ELR (cell line): Measurements from ENCODE around the gene WAPL.

Experiments used
- DNase-seq: peaks from one replicate; pipeline ENCODE4 v3.0.0-alpha.2; 2015; ENCODE audit warnings: low read depth

Gene WAPL

GRCh38 chr10:86522510-86522855 lies 891 bp upstream of the WAPL start:
- peak; percentile 39 for DNase-seq

GRCh38 chr10:86520871-86521677 lies 518 bp downstream of the WAPL start:
- peak; percentile 77 for DNase-seq

DNA sequence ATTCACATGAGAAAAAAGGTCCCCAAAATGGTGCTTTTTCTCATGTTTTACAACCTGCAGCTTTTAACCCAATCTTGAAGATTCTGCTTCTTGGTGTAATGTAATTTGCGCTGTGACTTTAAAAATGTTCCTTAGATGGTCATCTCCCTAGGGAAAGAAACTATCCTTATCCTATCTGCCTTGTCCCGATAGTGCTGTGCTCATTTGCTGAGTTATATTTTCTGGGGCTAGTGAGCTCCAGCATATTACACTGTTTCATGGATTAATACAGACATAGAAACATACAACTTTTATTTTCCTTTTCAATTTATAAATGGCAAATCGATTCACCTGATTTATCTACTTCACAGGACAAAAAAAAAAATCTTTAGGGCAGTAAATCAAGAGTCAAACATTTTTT lies 2.8 kb downstream of the WAPL start:
- no peak for DNase-seq

GRCh38 chr10:86512137-86512536 lies 9.5 kb downstream of the WAPL start:
- DNase-seq: no peak

GRCh38 chr10:86511027-86511865 lies 10.3 kb downstream of the WAPL start:
- no peak for DNase-seq

DNA sequence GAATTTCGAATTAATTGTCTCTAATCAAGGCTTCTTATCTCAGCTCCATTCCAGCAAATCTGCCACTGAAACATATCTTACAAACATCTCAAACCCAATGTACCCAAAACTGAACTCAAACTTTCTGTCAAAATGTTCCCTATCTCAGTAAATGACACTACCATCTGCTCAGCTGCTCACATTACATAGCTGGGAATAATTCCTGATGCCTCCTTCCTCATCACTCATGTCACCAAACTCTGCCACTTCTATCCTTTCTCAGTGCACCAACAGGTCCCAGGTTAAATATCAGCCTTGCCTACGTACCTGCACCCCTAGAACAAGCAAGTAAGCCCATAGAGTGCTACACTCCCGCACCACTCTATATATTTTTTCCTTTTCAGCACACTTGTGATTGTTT lies 12.4 kb downstream of the WAPL start:
- DNase-seq: no peak

GRCh38 chr10:86508217-86508616 lies 13.4 kb downstream of the WAPL start:
- no peak for DNase-seq

- peak; percentile 24 for DNase-seq
Observed at GRCh38 chr10:86506499-86506898, 15.1 kb downstream of the WAPL start.

DNA sequence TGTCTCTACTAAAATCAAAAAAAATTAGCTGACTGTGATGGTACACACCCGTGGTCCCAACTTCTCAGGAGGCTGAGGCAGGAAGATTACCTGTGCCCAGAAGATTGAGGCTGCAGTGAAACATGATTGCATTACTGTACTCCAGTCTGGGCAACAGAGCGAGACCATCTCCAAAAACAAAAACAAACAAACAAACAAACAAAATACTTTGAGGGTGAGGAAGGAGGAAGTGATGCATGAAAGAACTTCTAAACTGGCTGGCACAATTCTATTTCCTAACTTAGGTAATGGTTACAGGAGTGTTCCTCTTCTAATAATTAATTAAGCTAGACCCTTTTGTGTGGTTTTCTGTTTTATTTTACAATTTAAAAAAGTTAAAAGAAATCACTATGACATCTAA lies 15.5 kb downstream of the WAPL start:
- no peak for DNase-seq

DNA sequence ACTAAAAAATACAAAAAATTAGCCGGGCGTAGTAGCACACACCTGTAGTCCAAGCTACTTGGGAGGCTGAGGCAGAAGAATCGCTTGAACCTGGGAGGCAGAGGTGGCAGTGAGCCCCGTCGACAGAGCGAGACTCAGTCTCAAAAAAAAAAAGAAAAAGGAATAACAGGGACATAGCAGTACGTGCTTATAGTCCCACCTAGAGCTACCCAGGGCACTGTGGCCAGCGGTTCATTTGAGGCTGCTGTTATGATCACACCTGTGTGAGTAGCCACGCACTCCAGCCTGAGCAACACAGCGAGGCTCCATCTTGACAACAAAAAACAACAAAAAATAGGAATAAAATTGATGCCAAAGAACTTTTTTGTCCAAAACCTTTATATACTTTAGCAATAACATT lies 17.1 kb downstream of the WAPL start:
- DNase-seq: no peak

DNA sequence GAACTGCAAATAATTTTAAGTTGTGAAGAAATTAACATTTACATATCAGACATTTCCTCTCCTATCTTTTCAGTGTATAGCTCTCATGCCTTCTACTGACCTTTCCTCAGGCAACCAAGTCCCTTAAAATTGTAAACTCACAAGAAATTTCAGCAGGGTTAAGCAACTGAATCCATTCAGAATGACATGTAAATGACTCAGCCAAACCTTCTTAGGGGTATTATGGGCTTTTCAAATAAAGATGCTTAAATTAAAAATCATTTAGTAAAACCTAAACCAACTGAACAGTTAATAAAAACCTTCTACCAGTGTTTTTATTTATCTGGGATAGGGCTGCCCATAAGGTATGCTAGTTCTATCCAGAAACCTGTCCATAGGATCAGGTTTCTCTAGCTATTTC lies 20.7 kb downstream of the WAPL start:
- DNase-seq: peak; percentile 55

DNA sequence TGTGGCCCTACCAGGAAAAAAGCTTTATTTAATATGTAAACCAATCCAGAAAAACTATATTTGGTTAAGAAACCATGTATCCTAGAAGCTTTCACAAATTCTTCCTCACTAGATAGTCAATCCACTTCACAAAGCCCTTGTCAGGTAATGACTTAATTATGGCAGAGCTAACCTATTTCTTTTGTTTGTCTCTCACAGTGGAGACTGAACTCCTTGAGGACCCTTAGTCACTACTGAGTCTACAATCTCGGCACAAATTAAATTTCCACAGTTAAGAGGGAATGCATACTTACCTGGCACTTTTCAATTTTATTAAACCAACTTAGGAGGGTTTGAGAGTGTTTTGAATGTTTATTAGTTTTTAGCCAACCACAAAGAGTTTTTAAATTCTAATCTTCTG lies 23.0 kb downstream of the WAPL start:
- DNase-seq: no peak

DNA sequence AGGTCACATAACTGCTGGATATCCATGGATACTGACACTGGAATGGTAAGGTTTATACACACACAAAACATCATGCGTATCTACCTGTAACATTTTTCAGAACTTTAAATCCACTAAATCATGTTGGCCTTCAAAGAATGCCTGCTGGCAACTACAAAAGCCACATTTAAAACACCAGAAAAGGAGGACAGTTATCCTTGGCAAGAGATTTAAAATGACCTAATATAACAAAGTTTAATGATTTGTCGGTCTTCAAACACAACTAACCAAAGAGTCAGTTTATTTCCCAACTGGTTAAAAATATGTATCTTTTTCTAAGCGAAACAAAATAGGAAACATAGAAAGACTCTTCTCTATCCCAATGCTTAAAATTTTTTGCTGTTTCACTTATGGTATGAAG lies 24.0 kb downstream of the WAPL start:
- no peak for DNase-seq

- no peak for DNase-seq
Observed at GRCh38 chr10:86489960-86490612, 31.5 kb downstream of the WAPL start.

DNA sequence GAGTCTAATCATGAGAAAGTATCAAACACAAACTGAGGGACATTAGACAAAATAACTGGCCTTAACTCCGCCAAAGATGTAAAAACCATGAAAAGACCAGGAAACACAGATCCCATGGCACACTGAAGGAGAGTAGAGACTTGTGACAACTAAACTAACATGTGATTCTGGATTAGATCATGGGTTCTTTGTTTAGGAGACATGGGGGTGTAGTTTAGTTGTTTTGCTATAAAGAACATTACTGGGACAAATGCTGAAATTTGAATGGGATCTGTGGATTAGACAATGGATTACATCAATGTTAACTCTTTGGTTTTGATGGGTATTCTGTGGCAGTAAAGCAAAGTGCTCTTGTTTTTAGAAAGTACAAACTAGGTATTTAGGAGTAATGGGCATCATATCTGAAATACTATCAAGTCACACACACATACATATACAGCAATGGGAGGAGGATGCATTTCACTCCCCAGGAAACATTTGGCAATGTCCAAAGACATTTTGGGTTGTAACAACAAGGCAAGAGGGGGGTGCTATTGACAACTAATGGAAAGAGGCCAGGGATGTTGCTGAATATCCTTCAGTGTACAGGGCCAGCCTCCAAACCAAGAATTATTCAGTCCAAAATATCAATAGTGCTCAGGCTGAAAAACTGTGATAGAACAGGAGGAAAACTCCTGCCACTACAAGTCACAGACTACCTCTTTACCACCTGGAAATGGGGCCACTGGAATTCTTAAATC lies 32.4 kb downstream of the WAPL start:
- no peak for DNase-seq

- DNase-seq: no peak
Observed at GRCh38 chr10:86486856-86487255, 34.7 kb downstream of the WAPL start.

GRCh38 chr10:86483664-86484063 lies 37.9 kb downstream of the WAPL start:
- no peak for DNase-seq

DNA sequence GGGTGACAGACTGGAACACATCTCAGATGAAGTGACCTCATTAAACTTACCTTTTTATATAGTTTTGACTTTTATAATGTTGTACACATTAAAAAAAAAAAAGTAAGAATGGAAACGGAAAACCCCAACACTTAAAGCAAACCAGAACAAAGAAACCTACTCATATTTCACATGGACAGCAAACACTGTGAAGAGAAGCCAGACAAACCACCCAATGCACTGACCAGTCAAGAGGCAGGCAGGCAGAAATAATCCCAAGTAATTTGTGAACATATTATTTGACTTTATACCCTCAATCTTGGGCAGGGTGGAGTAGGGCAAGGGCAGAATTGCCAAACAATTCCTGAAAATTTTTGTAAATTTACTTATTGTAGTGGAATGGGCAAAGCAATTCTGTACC lies 39.8 kb downstream of the WAPL start:
- DNase-seq: no peak

GRCh38 chr10:86480571-86480970 lies 41.0 kb downstream of the WAPL start:
- DNase-seq: no peak

DNA sequence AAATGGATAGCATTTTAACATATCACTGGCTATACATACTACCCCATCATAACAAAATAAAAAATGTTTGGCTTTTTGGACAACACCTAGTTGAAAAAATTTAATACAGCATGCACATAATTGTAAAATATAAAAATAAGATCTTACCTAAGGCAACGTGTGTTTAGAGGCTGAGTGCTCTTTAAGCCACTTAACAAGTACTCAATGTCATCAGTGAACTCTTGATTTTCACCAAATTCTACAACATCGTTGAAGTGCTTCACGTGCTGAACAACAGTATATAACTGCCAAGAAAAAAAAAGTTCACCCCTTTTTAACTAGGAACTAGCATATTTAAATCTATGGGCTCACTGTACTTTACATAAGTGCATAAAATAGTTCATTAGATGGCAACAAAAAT lies 49.5 kb downstream of the WAPL start:
- DNase-seq: no peak

DNA sequence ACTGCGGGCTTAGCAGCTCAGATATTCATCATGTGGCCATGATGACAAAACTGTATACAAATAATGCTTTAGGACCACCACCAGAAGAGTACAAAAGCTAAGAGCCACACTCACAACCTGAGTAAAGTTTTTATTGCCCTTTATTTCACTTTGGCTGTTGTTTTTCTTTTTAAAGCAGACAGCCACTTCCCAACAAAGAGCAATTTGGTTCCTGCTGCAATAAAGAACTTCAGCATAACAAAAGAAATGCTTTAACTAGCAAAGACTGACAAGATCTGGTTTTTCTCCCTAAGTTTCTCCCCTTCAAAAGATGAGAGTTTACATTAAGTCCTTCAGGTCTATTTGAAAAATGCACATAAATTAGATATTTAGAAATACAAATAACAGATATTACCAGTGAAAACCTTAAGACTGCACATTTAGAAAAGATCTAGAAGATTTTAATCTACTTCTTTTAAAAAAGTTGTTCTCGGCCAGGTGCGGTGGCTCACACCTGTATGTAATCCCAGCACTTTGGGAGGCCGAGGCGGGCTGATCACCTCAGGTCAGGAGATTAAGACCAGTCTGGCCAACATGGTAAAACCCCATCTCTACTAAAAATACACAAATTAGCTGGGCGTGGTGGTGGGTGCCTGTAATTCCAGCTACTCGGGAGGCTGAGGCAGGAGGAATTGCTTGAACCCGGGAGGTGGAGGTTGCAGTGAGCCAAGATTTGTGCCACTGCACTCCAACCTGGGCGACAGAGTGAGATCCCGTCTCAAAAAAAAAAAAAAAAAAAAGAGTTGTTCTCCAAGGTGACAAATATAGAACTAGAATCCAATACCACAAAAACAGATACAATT lies 59.4 kb downstream of the WAPL start:
- DNase-seq: no peak
